Breast epithelium (tissue), 4 donors: ENCODE results near the gene FBXO47. TPM values are rescaled to one million over a fixed set of nuclear protein-coding genes. Genes with fewer than 3 reads are reported as not detected.
A peak's percentile ranks its signal among the peaks of the same experiment; 100 is the strongest.
"Not testable (repeated sequence)": the region's sequence is repeated elsewhere in the genome, so short reads cannot be mapped to it uniquely, and the experiment has no call there.

Experiments used
- DNase-seq, 2 donors: peaks; one replicate each; pipeline ENCODE4 v3.0.0-alpha.2; 2019; ENCODE audit warnings: low spot score in 2 of 2
- H3K27ac ChIP-seq, 2 donors: fragments of 200-600 bp; sonication (generic) in 1 of 2; one replicate each; pipeline ENCODE4 v1.5.1; 2016 to 2019; ENCODE audit warnings: mild to moderate bottlenecking in 1 of 2
- H3K27me3 ChIP-seq, 2 donors: fragments of 200-600 bp; sonication (generic) in 1 of 2; one replicate each; pipeline versions ENCODE4 v1.5.1 to v1.6.0; 2017 to 2019; ENCODE audit warnings: control low read depth in 1 of 2, mild to moderate bottlenecking in 1 of 2
- H3K36me3 ChIP-seq: fragments of 200-600 bp; one replicate; pipeline ENCODE4 v1.5.1; 2019
- H3K4me1 ChIP-seq, 2 donors: fragments of 200-600 bp; sonication (generic); one replicate each; pipeline ENCODE4 v1.5.1; 2016 to 2019; ENCODE audit warnings: control low read depth in 1 of 2
- H3K4me3 ChIP-seq, 3 donors: fragments of 200-600 bp; sonication (generic); 1 replicate in 2 of 3; 2 replicates in 1 of 3; pipeline ENCODE4 v1.5.1; 2016 to 2019; ENCODE audit warnings: mild to moderate bottlenecking in 3 of 3, moderate library complexity in 2 of 3
- H3K9me3 ChIP-seq, 2 donors: fragments of 200-600 bp; sonication (generic) in 1 of 2; one replicate each; pipeline ENCODE4 v1.5.1; 2016 to 2019; ENCODE audit warnings: control low read depth in 1 of 2
- CTCF ChIP-seq, 3 donors: fragments of 450-650 bp; IDR thresholded peaks; one replicate each; pipeline ENCODE4 v1.5.1; 2016 to 2017; ENCODE audit warnings: antibody characterized with exemption in 3 of 3, mild to moderate bottlenecking in 3 of 3, moderate library complexity in 3 of 3
- POLR2A ChIP-seq: fragments of 450-650 bp; IDR thresholded peaks from one replicate; pipeline ENCODE4 v1.6.1; 2016; ENCODE audit warnings: antibody characterized with exemption, mild to moderate bottlenecking, moderate library complexity
- POLR2AphosphoS5 ChIP-seq, 3 donors: sonication (generic); formaldehyde crosslinking; IDR thresholded peaks; one replicate each; pipeline ENCODE4 v1.6.1; 2017; ENCODE audit warnings: antibody characterized with exemption in 3 of 3
- intact Hi-C: fragments of 100-400 bp; cut with DNase I; formaldehyde crosslinking; loops from one replicate; pipeline ENCODE4 v1.15.1; 2023; ENCODE audit warnings: low total_unique reads
- total RNA-seq, 3 donors: library from RNA; depleted of rRNA; stranded (reverse); fragments of >200 nt; gene quantifications; one replicate each; pipeline ENCODE4 v1.1.0, GENCODE V29; 2016

FBXO47 gene
- total RNA-seq, 3 donors from 2014 or later: not detected

GRCh38 chr17:38915639-38915995 lies 51.6 kb downstream of the FBXO47 start:
- Histone ChIP-seq H3K36me3 (peaks cover 8% of the 10 kb centered on the region), H3K27ac (no peak overlapping the region)

GRCh38 chr17:38914741-38915638 lies 52.2 kb downstream of the FBXO47 start:
- DNase-seq: peak in 1 of 2 donors; percentile 17
- Histone ChIP-seq H3K4me3 (no peak overlapping the region), H3K9me3 (no peaks in the 10 kb centered on the region), H3K36me3 (peaks cover 8% of the 10 kb centered on the region), H3K4me1 (no peaks in the 10 kb centered on the region), H3K27ac (peak overlapping the region in 1 of 2 donors; percentile 34), H3K27me3 (no peaks in the 10 kb centered on the region)
- intact Hi-C loops: no loop called here
- TF ChIP-seq POLR2A (no peak), CTCF (IDR thresholded peaks at IDR 0.05) (no peak)

More at GRCh38 chr17:38915639-38915995, 51.6 kb downstream of the FBXO47 start:
- Histone ChIP-seq H3K4me3 (no peak overlapping the region), H3K9me3 (no peaks in the 10 kb centered on the region), H3K27me3 (no peaks in the 10 kb centered on the region), H3K4me1 (no peaks in the 10 kb centered on the region)
- intact Hi-C loops: no loop called here
- peak in 1 of 2 donors; percentile 39 for DNase-seq
- TF ChIP-seq POLR2AphosphoS5 (IDR thresholded peaks at IDR 0.05) (no peak), CTCF (IDR thresholded peaks at IDR 0.05) (no peak), POLR2A (no peak)

- H3K9me3 ChIP-seq: no peaks in the 10 kb centered on the region
- H3K27me3 ChIP-seq: no peaks in the 10 kb centered on the region
- TF ChIP-seq POLR2AphosphoS5 (IDR thresholded peaks at IDR 0.05) (no peak), POLR2A (no peak), CTCF (IDR thresholded peaks at IDR 0.05) (no peak)
- intact Hi-C loops: no loop called here
- peak overlapping the region in 1 of 2 donors; percentile 67 for H3K27ac ChIP-seq
- DNase-seq: peak in 1 of 2 donors; percentile 47
- H3K36me3 ChIP-seq: no peaks in the 10 kb centered on the region
- no peak overlapping the region for H3K4me3 ChIP-seq
- peaks cover 0 to under 1% of the 10 kb centered on the region in 2 donors for H3K4me1 ChIP-seq
These were observed 54.9 kb downstream of the FBXO47 start for GRCh38 chr17:38912221-38912813.

GRCh38 chr17:38911731-38912081 lies 55.5 kb downstream of the FBXO47 start:
- H3K4me3 ChIP-seq, intact Hi-C loops, H3K36me3 ChIP-seq, H3K27me3 ChIP-seq, DNase-seq, H3K9me3 ChIP-seq, H3K4me1 ChIP-seq: not testable (repeated sequence)
- H3K27ac ChIP-seq: peak overlapping the region in 1 of 2 donors; percentile 67

- H3K27me3 ChIP-seq: no peaks in the 10 kb centered on the region
- H3K27ac ChIP-seq: peak overlapping the region in 1 of 2 donors; percentile 3
- H3K36me3 ChIP-seq: no peaks in the 10 kb centered on the region
- TF ChIP-seq POLR2AphosphoS5 (IDR thresholded peaks at IDR 0.05) (no peak), CTCF (IDR thresholded peaks at IDR 0.05) (no peak), POLR2A (no peak)
- intact Hi-C loops: no loop called here
- no peak overlapping the region for H3K4me3 ChIP-seq
- no peak for DNase-seq
- no peaks in the 10 kb centered on the region for H3K9me3 ChIP-seq
- H3K4me1 ChIP-seq: peaks cover 0 to 4% of the 10 kb centered on the region in 2 donors
These were observed 56.0 kb downstream of the FBXO47 start for GRCh38 chr17:38911081-38911730.
